HG03457 (cell line): ENCODE measurements around the gene PHRF1.

Experiments
- ATAC-seq: cut with Tn5 transposase; IDR thresholded peaks from one replicate; pipeline ENCODE4 v1.9.1; 2021; ENCODE audit warnings: moderate number of reproducible peaks; ENCODE audit not compliant: unreplicated experiment

PHRF1 gene

DNA sequence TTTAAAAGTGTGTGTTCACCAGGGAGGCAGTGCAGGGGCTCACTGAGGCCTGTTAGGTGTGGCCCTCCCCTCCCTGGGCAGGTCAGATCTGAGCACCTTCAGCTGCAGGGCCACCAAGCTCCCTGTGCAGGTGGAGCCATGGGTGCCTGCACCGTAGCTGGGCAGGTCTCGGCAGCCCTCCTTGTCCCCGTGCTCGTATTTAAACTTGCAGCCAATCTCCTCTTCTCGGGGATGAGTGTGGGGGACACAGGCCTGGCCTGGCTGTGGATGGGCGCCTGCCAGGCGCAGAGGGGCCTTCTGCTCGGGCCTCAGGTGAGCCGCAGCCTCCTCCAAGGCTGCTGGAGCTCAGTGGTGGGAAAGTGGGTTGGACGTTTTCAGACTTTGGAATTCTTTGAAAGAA is 19.1 kb downstream of the PHRF1 start:
- no peak for ATAC-seq

DNA sequence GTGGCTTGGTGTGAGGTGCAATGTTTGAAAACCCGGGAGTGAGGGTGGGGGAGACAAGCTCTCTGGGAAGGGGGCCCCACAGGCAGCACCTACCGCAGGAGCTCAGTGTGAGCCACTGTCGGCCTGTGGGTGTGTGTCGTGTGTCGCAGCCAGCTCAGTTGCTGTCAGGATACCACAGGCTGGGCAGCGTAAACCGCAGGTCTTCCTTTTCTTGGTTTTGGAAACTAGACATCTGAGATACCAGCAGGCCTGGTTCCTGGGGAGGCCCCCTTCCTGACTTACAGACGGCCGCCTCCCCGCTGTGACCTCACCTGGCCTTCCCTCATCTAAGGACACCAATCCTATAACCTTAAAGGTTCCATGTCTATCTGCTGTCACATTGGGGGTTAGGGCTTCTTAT is 20.1 kb downstream of the PHRF1 start:
- no peak for ATAC-seq

DNA sequence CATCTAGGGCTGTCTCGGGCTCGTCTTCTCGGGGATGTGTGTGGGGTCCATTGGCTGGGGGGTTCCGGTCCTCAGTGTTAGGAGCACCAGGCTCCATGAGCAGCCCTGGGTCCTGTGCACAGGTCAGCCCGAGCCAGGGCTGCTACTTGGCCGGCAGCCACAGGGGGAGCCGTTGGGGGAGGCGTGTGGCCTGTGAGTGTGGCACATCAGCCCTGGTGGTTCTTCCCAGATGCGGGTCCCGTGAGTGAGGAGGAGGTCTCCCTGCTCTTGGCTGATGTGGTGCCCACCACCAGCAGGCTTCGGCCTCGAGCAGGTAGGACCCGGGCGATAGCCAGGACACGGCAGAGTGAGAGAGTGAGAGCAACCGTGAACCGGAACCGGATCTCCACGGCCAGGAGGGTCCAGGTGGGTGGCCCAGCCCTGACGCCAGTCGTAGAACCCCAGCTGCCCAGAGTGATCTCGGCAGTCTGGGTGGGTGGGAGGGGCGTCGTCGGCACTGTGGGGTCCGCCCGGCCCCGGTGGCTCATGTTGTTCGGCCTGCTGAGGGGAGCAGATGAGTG is 21.0 kb downstream of the PHRF1 start:
- ATAC-seq = no peak

DNA sequence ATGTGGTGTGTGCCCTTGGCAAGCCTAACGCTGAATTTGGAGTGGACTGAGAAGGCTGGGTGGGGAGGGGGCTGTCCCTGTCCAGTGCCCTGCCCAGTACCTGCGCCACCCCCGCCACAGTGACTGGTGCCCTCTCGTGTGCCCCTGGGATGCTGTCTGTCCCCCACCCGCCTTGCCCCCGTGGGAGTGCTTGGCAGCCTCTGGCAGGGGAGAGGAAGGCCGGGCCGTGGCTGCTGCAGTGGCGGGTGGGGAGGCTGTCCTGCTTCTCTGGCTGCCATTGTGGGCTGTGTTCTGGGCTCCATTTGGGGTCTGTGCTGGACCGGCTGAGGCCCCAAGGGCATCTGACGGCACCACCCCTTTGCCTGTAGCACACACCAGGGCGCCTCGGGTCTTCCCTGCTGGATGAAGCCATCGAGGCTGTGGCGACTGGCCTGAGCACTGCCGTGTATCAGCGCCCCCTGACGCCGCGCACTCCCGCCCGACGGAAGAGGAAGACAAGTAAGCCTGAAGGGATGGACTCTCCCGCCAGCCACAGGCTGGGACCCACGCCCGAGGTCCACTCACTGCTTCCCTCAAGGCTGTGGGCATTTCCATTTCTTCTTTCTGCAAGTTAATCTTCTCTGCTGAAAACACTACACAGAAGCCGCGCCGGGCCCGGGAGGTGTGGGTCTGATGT is 21.9 kb downstream of the PHRF1 start:
- ATAC-seq = no peak

DNA sequence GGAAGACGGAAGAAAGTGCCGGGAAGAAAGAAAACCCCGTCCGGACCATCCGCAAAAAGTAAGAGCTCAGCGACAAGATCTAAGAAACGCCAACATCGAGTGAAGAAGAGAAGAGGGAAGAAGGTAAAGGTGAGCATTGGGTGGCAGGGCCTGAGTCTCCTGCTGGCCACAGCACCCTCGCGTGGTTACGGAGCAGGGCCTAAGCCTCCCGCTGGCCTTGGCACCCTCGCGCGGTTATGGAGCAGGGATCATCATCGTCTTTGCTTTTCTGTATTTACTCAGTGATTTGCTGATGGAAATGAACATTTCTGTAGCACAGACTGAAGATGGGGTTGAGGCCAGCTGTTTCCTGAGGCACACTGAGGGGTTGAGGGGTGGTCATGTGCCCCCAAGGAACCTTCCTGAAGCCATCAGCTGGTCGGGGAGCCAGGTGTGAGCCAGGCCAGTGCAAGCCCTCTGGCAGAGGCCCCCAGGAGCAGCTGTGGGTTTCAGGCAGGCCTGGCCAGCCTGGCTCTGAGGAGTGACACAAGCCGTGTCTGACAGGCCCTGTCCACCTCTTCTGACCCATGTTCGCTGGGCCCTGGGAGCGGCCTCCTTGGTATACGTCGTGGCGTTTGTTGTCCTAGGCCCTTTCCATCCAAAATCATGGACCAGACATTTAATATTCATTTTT is 25.4 kb downstream of the PHRF1 start:
- no peak for ATAC-seq

- ATAC-seq = no peak
Measured at GRCh38 chr11:603154-603553, 26.9 kb downstream of the PHRF1 start.

DNA sequence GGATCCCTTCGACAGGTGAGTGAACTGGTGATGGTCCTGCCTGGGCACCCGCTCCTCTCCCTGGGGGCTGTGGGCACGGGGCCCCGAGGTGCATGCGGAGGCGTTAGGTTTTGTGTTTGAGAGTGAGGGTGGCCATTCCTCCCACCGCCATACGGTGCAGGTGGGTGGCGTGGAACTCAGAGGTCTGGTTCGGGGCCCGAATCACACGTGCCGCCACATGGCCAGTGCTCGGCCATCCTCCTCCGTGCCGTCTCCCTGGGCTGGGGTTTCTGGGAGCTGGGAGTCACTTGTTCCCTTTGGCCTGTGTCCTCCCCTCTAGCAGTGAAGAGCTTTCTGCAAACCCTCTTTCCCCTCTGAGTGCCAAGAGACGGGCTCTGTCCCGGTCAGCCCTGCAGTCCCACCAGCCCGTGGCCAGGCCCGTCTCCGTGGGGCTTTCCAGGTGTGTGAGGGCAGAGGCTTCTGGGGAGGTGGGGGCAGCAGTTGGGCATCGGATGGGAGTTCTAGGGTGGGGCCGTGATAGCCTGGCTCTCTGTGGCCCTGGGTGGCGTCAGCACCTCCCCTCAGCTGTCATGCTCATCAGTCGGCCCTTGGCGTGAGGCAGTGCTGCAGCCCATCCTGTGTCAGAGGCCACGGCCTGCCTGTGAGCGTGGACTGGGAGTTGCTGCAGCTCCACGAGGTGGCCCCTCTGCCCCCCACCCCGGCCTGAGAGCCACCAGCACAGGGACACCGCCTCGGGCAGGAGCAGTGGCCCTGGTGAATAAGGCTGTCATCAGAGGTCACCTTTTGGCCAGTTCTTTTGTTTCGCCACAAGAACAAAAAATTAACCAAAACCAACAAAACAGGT is 29.2 kb downstream of the PHRF1 start:
- no peak for ATAC-seq

- no peak for ATAC-seq
Measured at GRCh38 chr11:606245-606644, 30.0 kb downstream of the PHRF1 start.

DNA sequence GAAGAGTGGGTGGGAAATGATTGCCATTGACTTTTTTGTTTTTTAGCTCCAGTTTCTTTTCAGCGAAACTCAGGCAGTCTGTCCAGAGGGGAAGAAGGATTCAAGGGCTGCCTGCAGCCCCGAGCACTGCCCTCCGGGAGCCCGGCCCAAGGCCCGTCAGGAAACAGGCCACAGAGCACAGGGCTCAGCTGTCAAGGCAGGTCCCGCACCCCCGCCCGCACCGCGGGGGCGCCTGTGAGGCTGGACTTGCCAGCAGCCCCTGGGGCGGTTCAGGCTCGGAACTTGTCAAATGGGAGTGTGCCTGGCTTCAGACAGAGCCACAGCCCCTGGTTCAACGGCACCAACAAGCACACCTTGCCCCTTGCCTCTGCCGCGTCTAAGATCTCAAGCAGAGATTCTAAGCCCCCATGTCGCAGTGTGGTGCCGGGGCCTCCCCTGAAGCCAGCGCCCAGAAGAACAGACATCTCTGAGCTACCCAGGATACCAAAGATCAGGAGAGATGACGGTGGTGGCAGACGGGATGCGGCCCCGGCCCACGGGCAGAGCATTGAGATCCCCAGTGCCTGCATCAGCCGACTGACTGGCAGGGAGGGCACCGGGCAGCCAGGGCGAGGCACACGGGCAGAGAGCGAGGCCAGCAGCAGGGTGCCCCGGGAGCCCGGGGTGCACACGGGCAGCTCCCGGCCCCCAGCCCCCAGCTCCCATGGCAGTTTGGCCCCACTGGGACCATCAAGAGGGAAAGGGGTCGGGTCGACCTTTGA is 30.9 kb downstream of the PHRF1 start:
- ATAC-seq = no peak

GRCh38 chr11:607971-608659 is 31.8 kb downstream of the PHRF1 start:
- ATAC-seq = no peak

DNA sequence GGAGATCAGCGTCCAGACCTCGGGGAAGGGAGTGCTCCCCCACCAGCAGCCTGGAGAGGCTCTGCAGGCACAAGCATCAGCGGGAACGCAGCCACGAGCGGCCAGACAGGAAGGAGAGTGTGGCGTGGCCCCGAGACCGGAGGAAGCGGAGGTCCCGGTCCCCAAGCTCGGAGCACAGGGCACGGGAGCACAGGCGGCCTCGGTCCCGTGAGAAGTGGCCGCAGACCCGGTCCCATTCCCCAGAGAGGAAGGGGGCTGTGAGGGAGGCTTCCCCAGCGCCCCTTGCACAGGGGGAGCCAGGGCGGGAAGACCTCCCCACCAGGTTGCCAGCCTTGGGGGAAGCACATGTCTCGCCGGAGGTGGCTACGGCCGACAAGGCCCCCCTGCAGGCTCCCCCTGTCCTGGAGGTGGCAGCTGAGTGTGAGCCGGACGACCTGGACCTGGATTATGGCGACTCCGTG is 32.6 kb downstream of the PHRF1 start:
- no peak for ATAC-seq

- ATAC-seq = no peak
Measured at GRCh38 chr11:609341-609811, 33.1 kb downstream of the PHRF1 start.

DNA sequence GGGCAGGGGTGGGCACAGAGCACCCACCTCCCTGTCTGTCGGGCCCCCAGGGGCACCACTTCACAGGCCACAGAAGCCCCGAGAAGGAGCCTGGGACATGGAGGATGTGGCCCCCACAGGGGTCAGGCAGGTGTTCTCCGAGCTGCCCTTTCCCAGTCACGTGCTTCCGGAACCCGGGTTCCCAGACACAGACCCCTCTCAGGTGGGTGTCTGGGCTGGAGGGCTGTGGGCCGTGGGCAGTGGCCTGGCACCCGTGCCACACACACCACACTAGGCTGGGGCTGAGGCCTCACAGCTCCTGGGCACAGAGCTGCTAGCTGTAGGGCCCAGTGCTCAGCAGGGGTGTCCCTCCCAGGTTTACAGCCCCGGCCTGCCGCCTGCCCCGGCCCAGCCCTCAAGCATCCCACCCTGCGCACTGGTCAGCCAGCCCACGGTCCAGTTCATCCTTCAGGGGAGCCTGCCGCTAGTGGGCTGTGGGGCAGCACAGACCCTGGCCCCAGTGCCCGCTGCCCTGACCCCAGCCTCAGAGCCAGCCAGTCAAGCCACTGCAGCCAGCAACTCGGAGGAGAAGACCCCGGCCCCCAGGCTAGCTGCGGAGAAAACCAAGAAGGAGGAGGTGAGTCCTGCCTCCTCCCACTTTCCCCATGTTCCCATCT is 34.0 kb downstream of the PHRF1 start:
- no peak for ATAC-seq

GRCh38 chr11:611001-611996 is 35.0 kb downstream of the PHRF1 start:
- ATAC-seq = no peak

GRCh38 chr11:612201-612960 is 36.1 kb downstream of the PHRF1 start:
- ATAC-seq = no peak

GRCh38 chr11:612961-613300 is 36.7 kb downstream of the PHRF1 start:
- ATAC-seq = no peak

GRCh38 chr11:613369-613968 is 37.2 kb downstream of the PHRF1 start:
- ATAC-seq = no peak
